ENCODE results near the gene NUP93. TPM values are rescaled to one million over a fixed set of nuclear protein-coding genes. Genes with fewer than 3 reads are reported as not detected.
A peak's percentile ranks its signal among the peaks of the same experiment; 100 is the strongest.

The NUP93 gene
- total RNA-seq, 1 experiment from 2014 or later, result 165 TPM

GRCh38 chr16:56814537-56815432, 84.9 kb downstream of the NUP93 start:
- Histone ChIP-seq H3K4ac (ENCODE audit: low read depth, low read length) (no peak overlapping the region), H4K91ac (ENCODE audit: insufficient read length, low read depth, low read length) (no peak overlapping the region), H3K27me3 (ENCODE audit: insufficient read depth, low read length) (no peaks in the 10 kb centered on the region), H3K27ac (ENCODE audit: insufficient read length, low read depth, low read length) (no peak overlapping the region), H3K23ac (ENCODE audit: insufficient read length, low read depth, low read length) (no peak overlapping the region), H2BK20ac (ENCODE audit: low read depth, low read length, poor library complexity, severe bottlenecking) (no peak overlapping the region), H4K5ac (ENCODE audit: insufficient read length, low read depth, low read length) (no peak overlapping the region), H4K20me1 (ENCODE audit: control insufficient read depth, insufficient read depth, insufficient read length) (no peaks in the 10 kb centered on the region), H3K9ac (ENCODE audit: extremely low read depth, insufficient read length, low read length) (no peak overlapping the region), H3T11ph (ENCODE audit: low read length) (no peak overlapping the region), H3K56ac (ENCODE audit: insufficient read length, low read depth, low read length) (no peak overlapping the region), H2BK5ac (ENCODE audit: insufficient read length, low read length) (no peak overlapping the region), H3K23me2 (ENCODE audit: insufficient read length, low read depth, low read length, poor library complexity, severe bottlenecking) (no peaks in the 10 kb centered on the region), H3K14ac (ENCODE audit: insufficient read depth, low read length) (no peak overlapping the region), H2BK15ac (ENCODE audit: low read depth, low read length) (no peak overlapping the region), H4K8ac (replicated peaks; ENCODE audit: insufficient read length, low read depth, low read length) (no peak overlapping the region), H3K4me1 (ENCODE audit: insufficient read depth, low read length) (no peaks in the 10 kb centered on the region), H2AK5ac (ENCODE audit: insufficient read length, low read length) (no peak overlapping the region), H3K79me2 (ENCODE audit: insufficient read depth, low read length) (no peaks in the 10 kb centered on the region), H2BK12ac (ENCODE audit: insufficient read length, low read depth, low read length) (no peak overlapping the region), H3K79me1 (ENCODE audit: insufficient read depth, low read depth, low read length, poor library complexity, severe bottlenecking) (no peaks in the 10 kb centered on the region), H3K4me2 (ENCODE audit: insufficient read depth, insufficient read length, low read length) (no peak overlapping the region), H3K9me3 (ENCODE audit: control insufficient read depth, low read depth, low read length) (no peaks in the 10 kb centered on the region), H2AFZ (ENCODE audit: low read length) (no peak overlapping the region), H3K18ac (ENCODE audit: insufficient read length, low read depth, low read length) (no peak overlapping the region), H2BK120ac (ENCODE audit: low read depth, low read length, poor library complexity, severe bottlenecking) (no peak overlapping the region)
- Mint-ChIP-seq H3K4me3 (no peak overlapping the region), H3K27ac (peak overlapping the region in 2 of 3 experiments; percentile 68 to 75; a peak in 2 of 7 replicates), H3K4me1 (0 out of 4 replicates have a peak, but pooled peaks cover 0 to 2% of the 10 kb centered on the region in 2 experiments), H3K9me3 (no peaks in the 10 kb centered on the region), H3K36me3 (ENCODE audit: insufficient read depth in 1 of 3, low read depth in 3 of 3) (peaks cover under 1 to 9% (median 6%) of the 10 kb centered on the region in 3 experiments; a peak in 6 of 7 replicates), H3K27me3 (ENCODE audit: low read depth) (no peaks in the 10 kb centered on the region)
- WGBS (ENCODE audit: extremely low coverage, insufficient read length, low lambda C conversion rate), result no CpG with 5 or more reads among the region's 9 CpGs
- no peak for DNase-seq
- no peak for TF ChIP-seq CTCF (conservative IDR thresholded peaks at IDR 0.05)

Data from H9 (cell line).